Upper lobe of left lung (tissue), 6 donors: Measurements from ENCODE around the gene FUT8. TPM values are rescaled to one million over a fixed set of nuclear protein-coding genes. Genes with fewer than 3 reads are reported as not detected.
"Not testable (repeated sequence)": the region's sequence is repeated elsewhere in the genome, so short reads cannot be mapped to it uniquely, and the experiment has no call there.

Source experiments
- ATAC-seq, 2 donors: fragments of 200-7000 bp; cut with Tn5 transposase; one replicate each; pipeline ENCODE4 v1.9.1; 2022; ENCODE audit warnings: mild to moderate bottlenecking in 2 of 2, moderate library complexity in 2 of 2; ENCODE audit not compliant: low FRiP score in 2 of 2
- DNase-seq, 2 donors: peaks; one replicate each; pipeline ENCODE4 v3.0.0-alpha.2; 2019 to 2020
- H3K27ac ChIP-seq, 4 donors: fragments of 200-600 bp; sonication (generic); one replicate each; pipeline ENCODE4 v1.5.1; 2016 to 2019
- H3K27me3 ChIP-seq, 4 donors: fragments of 200-600 bp; sonication (generic); one replicate each; pipeline ENCODE4 v1.5.1; 2017 to 2019
- H3K36me3 ChIP-seq, 4 donors: fragments of 200-600 bp; sonication (generic); one replicate each; pipeline ENCODE4 v1.5.1; 2016 to 2019
- H3K4me1 ChIP-seq, 4 donors: fragments of 200-600 bp; sonication (generic); one replicate each; pipeline ENCODE4 v1.5.1; 2018 to 2019
- H3K4me3 ChIP-seq, 4 donors: fragments of 200-600 bp; sonication (generic); one replicate each; pipeline ENCODE4 v1.5.1; 2017 to 2019; ENCODE audit warnings: mild to moderate bottlenecking in 2 of 4, moderate library complexity in 1 of 4
- H3K9me3 ChIP-seq, 4 donors: fragments of 200-600 bp; sonication (generic); one replicate each; pipeline ENCODE4 v1.5.1; 2018 to 2019
- EP300 ChIP-seq, 4 donors: sonication (generic); formaldehyde crosslinking; IDR thresholded peaks; one replicate each; pipeline ENCODE4 v1.5.1; 2017; ENCODE audit warnings: antibody characterized with exemption in 4 of 4, control low read depth in 2 of 4
- POLR2A ChIP-seq, 4 donors: fragments of 450-650 bp; IDR thresholded peaks; one replicate each; pipeline ENCODE4 v1.5.1; 2016 to 2017; ENCODE audit warnings: antibody characterized with exemption in 4 of 4, mild to moderate bottlenecking in 2 of 4
- POLR2AphosphoS5 ChIP-seq, 2 donors: sonication (generic); formaldehyde crosslinking; IDR thresholded peaks; one replicate each; pipeline ENCODE4 v1.5.1; 2017; ENCODE audit warnings: antibody characterized with exemption in 2 of 2
- WGBS, 2 donors: methylation state at CpG; one replicate each; pipeline ENCODE4 v1.1.5; 2017 to 2018; 5-methylcytosine and 5-hydroxymethylcytosine counted together
- total RNA-seq, 6 donors: library from RNA; depleted of rRNA in 4 of 6; stranded (reverse); fragments of >200 nt in 4 of 6; gene quantifications; one replicate each; pipeline versions ENCODE4 v1.1.0 to v1.2.1, GENCODE V29; 2016 to 2021
- TF ChIP-seq, protein P1 (sequence below), 6 experiments: fragments of 450-650 bp in 4 of 6; fragments of 200-600 bp in 2 of 6; sonication (generic) in 2 of 6; IDR thresholded peaks; one replicate each; pipeline ENCODE4 v1.5.1; 2016 to 2019; ENCODE audit warnings: antibody characterized with exemption in 6 of 6
- donor health status: DM: no; HTN: no; CAD: no; lungs with moderate emphysema.
- donor health status: DM: no; HTN: yes; CAD: no; lungs with severe emphysema.

FUT8 gene
- total RNA-seq, 6 donors from 2014 or later, result 17.3 to 38.8 (median 29.1) TPM

DNA sequence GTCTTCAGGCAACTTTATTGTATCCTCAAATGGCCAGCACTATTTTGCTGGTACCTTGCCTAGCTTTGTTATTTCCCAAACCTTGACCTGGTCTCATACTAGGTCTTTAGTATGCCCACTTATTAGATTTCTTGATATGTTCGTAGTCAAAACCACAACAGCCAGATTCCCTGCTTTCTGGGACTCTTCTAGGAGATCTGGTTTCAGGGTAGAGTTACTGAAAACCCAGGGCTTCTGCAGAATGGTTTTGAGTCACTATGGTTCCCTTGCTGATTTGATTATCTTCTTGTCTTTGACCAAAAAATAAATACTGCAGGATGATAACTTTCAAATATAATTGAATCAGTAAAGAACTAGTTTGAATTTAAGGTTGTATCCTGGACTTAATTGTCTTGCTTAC, 211.2 kb downstream of the FUT8 start:
- Histone ChIP-seq H3K4me3 (no peak overlapping the region), H3K36me3 (no peaks in the 10 kb centered on the region), H3K4me1 (no peaks in the 10 kb centered on the region), H3K27me3 (no peaks in the 10 kb centered on the region), H3K9me3 (no peaks in the 10 kb centered on the region), H3K27ac (no peak overlapping the region)
- no peak for DNase-seq
- TF ChIP-seq EP300 (IDR thresholded peaks at IDR 0.05) (no peak), POLR2A (IDR thresholded peaks at IDR 0.05) (no peak), POLR2AphosphoS5 (IDR thresholded peaks at IDR 0.05) (no peak)
- TF ChIP-seq, protein P1, sequence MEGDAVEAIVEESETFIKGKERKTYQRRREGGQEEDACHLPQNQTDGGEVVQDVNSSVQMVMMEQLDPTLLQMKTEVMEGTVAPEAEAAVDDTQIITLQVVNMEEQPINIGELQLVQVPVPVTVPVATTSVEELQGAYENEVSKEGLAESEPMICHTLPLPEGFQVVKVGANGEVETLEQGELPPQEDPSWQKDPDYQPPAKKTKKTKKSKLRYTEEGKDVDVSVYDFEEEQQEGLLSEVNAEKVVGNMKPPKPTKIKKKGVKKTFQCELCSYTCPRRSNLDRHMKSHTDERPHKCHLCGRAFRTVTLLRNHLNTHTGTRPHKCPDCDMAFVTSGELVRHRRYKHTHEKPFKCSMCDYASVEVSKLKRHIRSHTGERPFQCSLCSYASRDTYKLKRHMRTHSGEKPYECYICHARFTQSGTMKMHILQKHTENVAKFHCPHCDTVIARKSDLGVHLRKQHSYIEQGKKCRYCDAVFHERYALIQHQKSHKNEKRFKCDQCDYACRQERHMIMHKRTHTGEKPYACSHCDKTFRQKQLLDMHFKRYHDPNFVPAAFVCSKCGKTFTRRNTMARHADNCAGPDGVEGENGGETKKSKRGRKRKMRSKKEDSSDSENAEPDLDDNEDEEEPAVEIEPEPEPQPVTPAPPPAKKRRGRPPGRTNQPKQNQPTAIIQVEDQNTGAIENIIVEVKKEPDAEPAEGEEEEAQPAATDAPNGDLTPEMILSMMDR (IDR thresholded peaks at IDR 0.05), result no peak
- WGBS, 2 donors, result 78 to 88% methylated on average over 1 of the region's 1 CpG
- no peak for ATAC-seq

DNA sequence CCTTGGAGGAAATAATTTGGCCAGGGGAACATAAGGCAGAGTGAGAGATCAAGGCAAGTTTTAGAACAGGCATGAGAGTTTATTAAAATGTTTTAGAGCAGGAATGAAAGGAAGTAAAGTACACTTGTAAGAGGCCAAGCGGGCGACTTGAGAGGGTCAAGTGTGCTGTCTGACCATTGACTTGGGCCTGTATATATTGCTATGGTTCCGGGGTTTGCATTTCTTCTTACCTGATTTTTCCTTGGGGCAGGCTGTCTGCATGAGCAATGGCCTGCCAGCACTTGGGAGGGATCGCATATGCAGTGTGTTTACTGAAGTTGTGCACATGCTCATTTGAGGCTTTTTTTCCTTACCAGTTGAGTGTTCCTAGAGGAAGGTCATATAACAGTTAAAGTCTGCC, 214.8 kb downstream of the FUT8 start:
- H3K27me3 ChIP-seq, result no peaks in the 10 kb centered on the region
- H3K36me3 ChIP-seq, result peaks cover 0 to 14% (median 0%) of the 10 kb centered on the region in 4 donors
- ATAC-seq (peak in 1 of 2 donors; percentile 26), DNase-seq (peak in 1 of 2 donors; percentile 27)
- WGBS, 2 donors, result 60 to 83% methylated on average over 4 of the region's 4 CpGs
- no peak overlapping the region for H3K4me3 ChIP-seq
- H3K27ac ChIP-seq, result no peak overlapping the region
- H3K4me1 ChIP-seq, result no peaks in the 10 kb centered on the region
- TF ChIP-seq POLR2A (IDR thresholded peaks at IDR 0.05), result no peak
- TF ChIP-seq, protein P1 (IDR thresholded peaks at IDR 0.05), result no peak
- no peak for TF ChIP-seq EP300 (IDR thresholded peaks at IDR 0.05)
- no peak for TF ChIP-seq POLR2AphosphoS5 (IDR thresholded peaks at IDR 0.05)
- H3K9me3 ChIP-seq, result no peaks in the 10 kb centered on the region

DNA sequence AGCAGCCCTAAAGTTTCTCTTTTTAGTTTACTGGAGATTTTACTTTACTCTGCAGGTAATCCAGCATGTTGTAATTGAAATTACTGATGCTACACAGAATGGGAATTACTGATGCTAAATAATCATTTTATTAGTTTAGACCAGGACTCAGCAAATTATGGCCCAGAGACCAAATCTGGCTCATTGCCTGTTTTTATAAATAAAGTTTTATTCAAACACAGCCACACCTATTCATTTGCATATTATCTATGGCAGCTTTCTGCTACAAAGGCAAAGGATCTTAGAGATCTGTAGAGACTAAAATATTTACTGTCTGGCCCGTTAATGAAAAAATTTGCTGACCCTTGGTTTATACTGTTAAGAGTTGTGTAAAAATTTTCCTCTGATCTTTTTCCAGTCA, 216.1 kb downstream of the FUT8 start:
- no peak overlapping the region for H3K4me3 ChIP-seq
- no peaks in the 10 kb centered on the region for H3K4me1 ChIP-seq
- no peaks in the 10 kb centered on the region for H3K27me3 ChIP-seq
- 68 to 77% methylated on average over 1 of the region's 1 CpG for WGBS, 2 donors
- H3K27ac ChIP-seq, result no peak overlapping the region
- TF ChIP-seq POLR2A (IDR thresholded peaks at IDR 0.05), result no peak
- no peak for TF ChIP-seq EP300 (IDR thresholded peaks at IDR 0.05)
- TF ChIP-seq, protein P1 (IDR thresholded peaks at IDR 0.05), result no peak
- no peak for TF ChIP-seq POLR2AphosphoS5 (IDR thresholded peaks at IDR 0.05)
- DNase-seq, result no peak
- no peak for ATAC-seq
- peaks cover 0 to 14% (median 0%) of the 10 kb centered on the region in 4 donors for H3K36me3 ChIP-seq
- H3K9me3 ChIP-seq, result no peaks in the 10 kb centered on the region

DNA sequence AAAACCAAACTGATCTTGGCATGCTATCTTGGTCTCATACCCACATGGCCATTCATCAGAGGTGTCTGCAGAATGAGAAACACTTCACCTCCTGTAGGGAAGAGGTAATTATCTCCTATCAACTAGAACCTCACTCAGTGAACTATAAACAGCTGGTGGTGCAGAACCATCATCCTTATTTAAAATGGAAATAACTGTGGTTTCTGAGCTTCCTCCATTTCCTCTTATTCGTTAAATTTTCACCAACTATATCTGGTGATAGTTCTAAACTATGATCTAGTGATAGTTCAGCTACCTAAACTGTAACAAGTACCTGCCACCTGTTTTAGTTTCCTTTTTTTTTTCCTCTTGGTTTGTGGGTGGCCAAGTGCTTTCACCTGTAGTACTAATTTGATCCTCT, 218.5 kb downstream of the FUT8 start:
- WGBS, 2 donors, result 25 to 54% methylated on average over 1 of the region's 1 CpG
- Histone ChIP-seq H3K4me3 (no peak overlapping the region), H3K27me3 (no peaks in the 10 kb centered on the region), H3K4me1 (no peaks in the 10 kb centered on the region), H3K9me3 (peaks cover 0 to 6% (median 0%) of the 10 kb centered on the region in 4 donors), H3K36me3 (peaks cover 0 to 14% (median 0%) of the 10 kb centered on the region in 4 donors), H3K27ac (no peak overlapping the region)
- ATAC-seq (no peak), DNase-seq (no peak)
- TF ChIP-seq POLR2A (IDR thresholded peaks at IDR 0.05) (no peak), EP300 (IDR thresholded peaks at IDR 0.05) (no peak), POLR2AphosphoS5 (IDR thresholded peaks at IDR 0.05) (no peak)
- TF ChIP-seq, protein P1 (IDR thresholded peaks at IDR 0.05), result no peak

DNA sequence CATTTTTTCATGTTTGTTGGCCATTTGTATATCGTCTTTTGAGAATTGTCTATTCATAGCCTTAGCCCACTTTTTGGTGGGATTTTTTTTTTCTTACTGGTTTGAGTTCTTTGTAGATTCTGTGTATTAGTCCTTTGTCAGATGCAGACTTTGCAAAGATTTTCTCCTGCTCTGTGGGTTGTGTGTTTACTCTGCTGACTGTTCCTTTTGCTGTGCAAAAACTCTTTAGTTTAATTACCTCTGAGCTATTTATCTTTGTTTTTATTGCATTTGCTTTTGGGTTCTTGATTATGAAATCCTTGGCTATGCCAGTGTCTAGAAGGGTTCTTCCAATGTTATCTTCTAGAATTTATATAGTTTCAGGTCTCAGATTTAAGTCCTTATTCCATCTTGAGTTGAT, 220.0 kb downstream of the FUT8 start:
- H3K4me3 ChIP-seq, result no peak overlapping the region
- H3K9me3 ChIP-seq, result peaks cover 0 to 6% (median 0%) of the 10 kb centered on the region in 4 donors
- H3K27ac ChIP-seq, result no peak overlapping the region
- DNase-seq, result no peak
- no peak for ATAC-seq
- WGBS, 2 donors, result 100% methylated on average over 1 of the region's 1 CpG
- no peaks in the 10 kb centered on the region for H3K4me1 ChIP-seq
- H3K36me3 ChIP-seq, result peaks cover 0 to 14% (median 0%) of the 10 kb centered on the region in 4 donors
- no peaks in the 10 kb centered on the region for H3K27me3 ChIP-seq
- TF ChIP-seq EP300 (IDR thresholded peaks at IDR 0.05) (no peak), POLR2A (IDR thresholded peaks at IDR 0.05) (no peak), POLR2AphosphoS5 (IDR thresholded peaks at IDR 0.05) (no peak)
- TF ChIP-seq, protein P1 (IDR thresholded peaks at IDR 0.05), result no peak

DNA sequence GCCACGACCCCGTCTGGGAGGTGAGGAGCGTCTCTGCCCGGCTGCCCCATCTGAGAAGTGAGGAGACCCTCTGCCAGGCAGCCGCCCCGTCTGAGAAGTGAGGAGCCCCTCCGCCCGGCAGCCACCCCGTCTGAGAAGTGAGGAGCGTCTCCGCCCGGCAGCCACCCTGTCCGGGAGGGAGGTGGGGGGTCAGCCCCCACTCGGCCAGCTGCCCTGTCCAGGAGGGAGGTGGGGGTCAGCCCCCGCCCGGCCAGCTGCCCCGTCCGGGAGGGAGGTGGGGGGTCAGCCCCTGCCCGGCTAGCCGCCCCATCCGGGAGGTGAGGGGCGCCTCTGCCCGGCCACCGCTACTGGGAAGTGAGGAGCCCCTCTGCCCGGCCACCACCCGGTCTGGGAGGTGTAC, 221.1 kb downstream of the FUT8 start:
- not testable (repeated sequence) for H3K27me3 ChIP-seq, ATAC-seq, H3K4me1 ChIP-seq, H3K4me3 ChIP-seq, H3K27ac ChIP-seq, H3K9me3 ChIP-seq
- H3K36me3 ChIP-seq, result peaks cover 0 to 14% (median 0%) of the 10 kb centered on the region in 4 donors
- WGBS, 2 donors, result 100% methylated on average over 5 of the region's 26 CpGs; no CpG with 5 or more reads in 1 of the 2 donors
- peak in 1 of 2 donors; percentile 64 for DNase-seq
